GM18507 (cell line): ENCODE results near the gene SLC22A12.

ENCODE experiments used
- DNase-seq: peaks from one replicate; pipeline ENCODE4 v3.0.0; 2011; ENCODE audit warnings: low read depth; ENCODE audit not compliant: insufficient read length; ENCODE audit errors: extremely low spot score
- FAIRE-seq: peaks from 2 replicates; lab custom pipeline; 2011; peaks lifted over from hg19 to GRCh38; lab: Jason Lieb, UNC

The SLC22A12 gene

GRCh38 chr11:64561984-64562722, 28.9 kb upstream of the SLC22A12 start:
- no peak for DNase-seq
- FAIRE-seq = no peak

- DNase-seq (no peak), FAIRE-seq (no peak)
These were observed 28.2 kb upstream of the SLC22A12 start for GRCh38 chr11:64562723-64563351.

DNA sequence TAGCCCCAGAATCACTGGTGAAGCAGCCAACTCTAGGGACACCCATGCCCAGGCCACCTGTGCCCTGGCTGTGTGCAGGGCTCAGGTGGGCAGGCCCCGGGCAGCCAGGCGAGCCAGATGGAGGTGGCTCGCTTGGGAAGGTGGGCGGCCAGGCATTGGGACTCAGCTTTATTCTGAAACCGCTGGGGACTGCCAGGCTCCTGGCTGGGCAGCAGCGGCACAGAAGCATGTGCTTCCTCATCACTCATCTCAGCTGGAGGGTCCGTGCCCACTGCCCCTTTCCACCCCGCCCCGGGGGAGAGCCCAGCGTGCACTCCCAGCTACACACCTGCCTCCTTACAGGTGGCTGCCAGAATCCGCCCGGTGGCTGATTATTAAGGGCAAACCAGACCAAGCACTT, 27.1 kb upstream of the SLC22A12 start:
- no peak for DNase-seq
- FAIRE-seq = no peak

DNA sequence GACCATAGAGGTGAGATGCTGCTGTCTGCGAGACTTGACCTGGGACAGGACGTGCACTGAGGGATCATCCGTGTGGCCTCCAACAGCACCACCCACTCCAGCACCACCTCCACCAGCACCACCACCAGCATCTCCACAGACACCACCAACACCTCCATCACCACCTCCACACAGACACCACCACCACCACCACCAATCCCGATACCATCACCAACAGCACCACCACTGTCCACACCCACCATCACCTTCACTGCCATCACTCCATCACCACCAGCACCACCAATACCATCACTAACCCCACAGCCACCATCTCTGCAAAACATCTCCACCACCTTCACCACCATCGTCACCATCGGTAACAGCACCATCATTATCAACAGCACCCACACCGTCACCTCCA, 26.6 kb upstream of the SLC22A12 start:
- FAIRE-seq (no peak), DNase-seq (no peak)

GRCh38 chr11:64564947-64565889, 25.8 kb upstream of the SLC22A12 start:
- no peak for DNase-seq
- no peak for FAIRE-seq

DNA sequence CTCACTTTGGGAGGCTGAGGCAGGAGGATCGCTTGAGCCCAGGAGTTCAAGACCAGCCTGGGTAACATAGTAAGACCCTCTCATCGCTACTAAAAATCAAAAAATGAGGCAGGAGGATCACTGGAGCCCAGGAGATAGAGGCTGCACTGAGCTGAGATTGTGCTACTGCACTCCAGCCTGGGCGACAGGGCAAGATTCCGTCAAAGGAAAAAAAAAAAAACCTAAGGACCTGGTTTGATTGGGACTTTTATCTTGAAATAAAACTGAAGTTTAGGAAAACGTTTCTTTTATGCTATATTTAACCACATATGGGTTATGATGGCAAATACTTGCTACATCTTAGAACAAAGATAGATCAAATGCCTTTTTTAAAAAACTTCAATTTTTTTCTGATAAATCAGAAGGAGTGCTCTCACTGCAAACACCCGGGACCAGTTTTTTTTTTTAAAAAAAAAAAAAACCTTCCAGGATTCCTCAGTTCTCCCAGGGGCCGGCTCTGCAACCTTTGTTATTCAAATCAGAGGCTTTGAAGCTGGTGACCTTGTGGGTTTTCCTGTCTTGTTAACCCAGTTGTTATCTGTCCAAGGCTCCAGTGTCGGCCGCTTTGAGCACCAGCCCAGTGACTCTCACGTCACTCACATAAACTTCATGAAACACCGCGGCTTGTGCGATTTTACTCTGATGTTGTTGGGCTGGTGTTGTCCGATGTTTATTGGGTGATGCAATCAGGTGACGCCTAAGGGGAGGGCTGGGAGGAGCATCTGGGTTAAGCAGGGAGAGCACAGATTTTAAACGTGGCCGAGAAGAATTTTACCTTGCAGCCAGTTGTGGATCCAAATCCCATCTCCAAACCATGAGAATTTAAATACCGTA, 24.7 kb upstream of the SLC22A12 start:
- FAIRE-seq = no peak
- no peak for DNase-seq

GRCh38 chr11:64566915-64567891, 23.8 kb upstream of the SLC22A12 start:
- DNase-seq (no peak), FAIRE-seq (no peak)

DNA sequence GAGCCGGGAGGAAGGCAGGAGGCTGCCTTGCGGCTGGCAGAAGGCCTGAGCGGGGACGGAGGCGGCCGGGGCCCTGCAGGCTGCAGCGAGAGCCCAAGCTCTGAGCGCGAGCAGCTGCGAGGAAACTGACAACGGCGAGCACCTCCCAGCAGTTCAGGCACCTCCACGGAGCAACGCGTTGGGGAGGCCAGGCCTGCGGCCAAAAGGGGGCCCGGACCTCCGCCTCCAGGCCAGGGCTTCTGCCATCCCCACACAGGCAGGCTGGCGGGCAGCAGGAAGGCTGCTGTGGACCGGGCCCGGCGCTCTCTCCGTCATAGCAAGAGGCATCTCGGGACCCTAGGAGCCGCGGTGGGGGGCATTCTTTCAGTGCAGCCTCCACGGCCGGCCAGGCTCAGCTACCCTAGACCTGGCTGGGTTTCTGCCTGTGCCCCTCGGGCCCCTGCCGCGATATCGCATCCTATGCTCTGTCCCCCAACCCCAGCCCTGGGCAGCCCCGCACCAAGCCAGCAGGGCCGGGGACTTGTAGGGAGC, 22.9 kb upstream of the SLC22A12 start:
- no peak for DNase-seq
- no peak for FAIRE-seq

DNA sequence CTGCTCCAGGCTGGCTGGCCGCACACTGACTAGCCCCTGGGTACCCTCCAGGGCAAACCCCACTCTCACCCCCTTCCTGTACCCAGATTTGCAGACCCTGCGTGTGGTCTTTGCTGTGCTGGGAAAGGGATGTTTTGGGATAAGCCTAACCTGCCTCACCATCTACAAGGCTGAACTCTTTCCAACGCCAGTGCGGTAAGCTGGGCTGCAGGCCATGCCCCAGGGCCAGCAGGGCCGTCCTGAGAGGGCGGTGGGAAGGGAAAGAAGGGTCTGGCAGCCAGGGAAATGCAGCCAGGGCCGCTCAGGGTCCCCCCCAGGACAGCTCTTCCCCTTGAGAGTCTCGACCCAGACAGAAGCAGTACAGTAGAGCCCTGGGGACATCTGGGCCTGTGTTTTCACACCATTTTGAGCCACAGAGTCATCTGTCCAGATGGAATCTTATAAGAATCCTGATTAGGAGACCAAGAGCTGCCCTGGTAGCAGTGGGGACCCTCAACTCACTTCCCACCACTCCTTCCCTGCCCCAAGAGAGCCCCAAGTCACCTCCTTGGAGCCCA, 22.4 kb upstream of the SLC22A12 start:
- DNase-seq (no peak), FAIRE-seq (no peak)

DNA sequence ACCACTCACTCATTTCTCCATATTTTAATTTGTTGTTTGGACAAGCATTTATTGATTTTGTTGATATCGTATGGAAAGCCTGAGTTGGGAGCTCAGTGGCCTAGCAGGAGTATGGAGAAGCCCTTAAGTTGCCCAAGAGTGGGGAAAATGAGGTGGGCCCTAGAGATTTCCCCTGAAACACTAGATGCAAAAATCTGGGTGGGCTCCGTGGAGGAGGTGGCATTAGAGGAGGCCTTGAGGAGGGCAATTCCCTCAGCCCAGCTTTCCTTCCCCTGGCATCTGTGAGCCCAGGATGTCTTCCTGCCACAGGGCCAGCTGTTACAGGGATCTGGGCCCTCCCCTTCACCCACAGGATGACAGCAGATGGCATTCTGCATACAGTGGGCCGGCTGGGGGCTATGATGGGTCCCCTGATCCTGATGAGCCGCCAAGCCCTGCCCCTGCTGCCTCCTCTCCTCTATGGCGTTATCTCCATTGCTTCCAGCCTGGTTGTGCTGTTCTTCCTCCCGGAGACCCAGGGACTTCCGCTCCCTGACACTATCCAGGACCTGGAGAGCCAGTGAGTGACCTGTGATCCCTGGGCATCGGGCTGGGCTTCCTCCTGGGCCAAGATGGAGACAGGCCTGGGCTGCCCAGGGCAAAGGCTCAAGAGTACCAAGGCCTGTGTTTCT, 21.6 kb upstream of the SLC22A12 start:
- no peak for FAIRE-seq
- no peak for DNase-seq

GRCh38 chr11:64570341-64570740, 20.7 kb upstream of the SLC22A12 start:
- no peak for FAIRE-seq

DNA sequence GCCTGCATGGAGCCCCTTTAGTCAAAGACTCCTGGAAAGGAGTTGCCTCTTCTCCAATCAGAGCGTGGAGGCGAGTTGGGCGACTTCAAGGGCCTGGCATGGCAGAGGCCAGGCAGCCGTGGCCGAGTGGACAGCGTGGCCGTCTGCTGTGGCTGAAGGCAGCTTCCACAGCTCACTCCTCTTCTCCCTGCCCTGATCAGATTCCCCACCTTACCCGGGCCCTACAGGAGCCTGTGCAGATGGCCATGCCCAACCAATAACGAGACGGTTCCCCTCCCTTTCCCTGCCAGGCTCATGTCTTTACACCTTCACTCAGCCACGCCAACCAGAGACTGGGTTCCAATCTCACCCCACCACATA, 20.0 kb upstream of the SLC22A12 start:
- FAIRE-seq = no peak

More at GRCh38 chr11:64570341-64570740, 20.7 kb upstream of the SLC22A12 start:
- DNase-seq = no peak

DNA sequence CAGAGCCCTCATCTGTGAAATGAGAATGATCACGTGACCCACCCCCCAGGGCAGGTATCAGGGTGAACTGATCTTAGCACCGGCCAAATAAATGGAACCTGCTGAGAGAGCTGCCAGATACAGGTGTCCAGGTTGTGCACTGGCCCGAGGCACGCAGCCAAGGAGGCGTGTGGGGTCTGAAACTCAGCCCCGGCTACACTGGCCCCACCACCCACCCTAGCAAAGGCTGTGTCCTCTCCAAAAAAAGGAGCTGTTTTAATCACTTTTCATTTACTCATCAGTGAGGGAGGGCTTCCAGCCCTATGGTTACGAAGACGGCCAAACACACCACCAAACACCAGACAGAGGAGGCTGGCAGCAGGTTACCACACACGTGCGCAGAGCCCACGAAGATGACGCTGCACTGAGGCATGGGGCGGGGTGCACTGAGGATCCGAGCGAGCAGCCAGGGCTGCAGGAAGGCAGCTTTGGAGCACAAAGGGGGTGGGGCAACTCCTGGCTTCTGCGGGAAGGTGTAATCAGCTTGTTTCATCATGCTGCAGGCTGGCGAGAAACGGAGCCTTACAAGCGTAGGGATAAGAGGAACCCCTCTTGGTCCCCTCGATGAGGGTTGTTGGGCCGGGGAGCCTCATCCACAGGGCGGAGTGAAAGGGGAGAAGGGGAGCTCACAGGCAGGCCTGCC, 19.5 kb upstream of the SLC22A12 start:
- FAIRE-seq (no peak), DNase-seq (no peak)

More for the DNA sequence above, 20.0 kb upstream of the SLC22A12 start:
- DNase-seq = no peak

DNA sequence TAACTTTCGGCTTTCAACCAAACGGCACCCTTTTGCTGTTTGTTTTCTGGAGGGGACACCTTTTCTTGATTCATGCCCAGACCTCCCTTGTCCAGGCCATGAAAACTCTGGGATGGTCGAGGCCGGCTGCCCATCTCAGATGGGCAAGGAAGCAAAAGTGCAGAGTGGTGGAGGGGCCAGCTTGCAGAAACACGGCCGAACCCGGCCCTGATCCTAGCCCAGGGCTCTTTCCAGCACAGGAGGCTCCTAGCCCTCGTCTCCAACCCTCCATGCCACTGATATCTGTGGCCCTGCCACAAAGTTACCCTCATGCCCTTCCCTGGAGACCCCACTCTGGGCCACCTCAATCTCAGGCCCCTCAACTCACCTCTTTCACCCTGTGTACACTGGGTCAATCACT, 18.9 kb upstream of the SLC22A12 start:
- DNase-seq (no peak), FAIRE-seq (no peak)

DNA sequence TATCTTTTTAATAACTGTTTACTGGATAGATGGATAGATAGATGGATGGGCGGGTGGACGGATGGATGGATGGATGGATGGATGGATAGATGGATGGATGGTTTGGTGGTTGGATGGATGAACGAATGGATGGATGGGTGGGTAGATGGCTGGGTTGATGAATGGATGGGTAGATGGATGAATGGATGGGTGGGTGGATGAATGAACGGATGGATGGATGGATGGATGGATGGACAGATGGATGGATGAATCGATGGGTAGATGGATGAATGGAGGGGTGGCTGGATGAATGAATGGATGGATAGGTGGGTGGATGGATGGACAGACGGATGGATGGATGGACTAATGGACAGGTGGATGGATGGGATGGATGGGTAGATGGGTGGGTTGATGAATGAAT, 13.8 kb upstream of the SLC22A12 start:
- DNase-seq (no peak), FAIRE-seq (no peak)

- no peak for FAIRE-seq
- no peak for DNase-seq
These were observed 10.6 kb upstream of the SLC22A12 start for GRCh38 chr11:64580412-64580811.

DNA sequence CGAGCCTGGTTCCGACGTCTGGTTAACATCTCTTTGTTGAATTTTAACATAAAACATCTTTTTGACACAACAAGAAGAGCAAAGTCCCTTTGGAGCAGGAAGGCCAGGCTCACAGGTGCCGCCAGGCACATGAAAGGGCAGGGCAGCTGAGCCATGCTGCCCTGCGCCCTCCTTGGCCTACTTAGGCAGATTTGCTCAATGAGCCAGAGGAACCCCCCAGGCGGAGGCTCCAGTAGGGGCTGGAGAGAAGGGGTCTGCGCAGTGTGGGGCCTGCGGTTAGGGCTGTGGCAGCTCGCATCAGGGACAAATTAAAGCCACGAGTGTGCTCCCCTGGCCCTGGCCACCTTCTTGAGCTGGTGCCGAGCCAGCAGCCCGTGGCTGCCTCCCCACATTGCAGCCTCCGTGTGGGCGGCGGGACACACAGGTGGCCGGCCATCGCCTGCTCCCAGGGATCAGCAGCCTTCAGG, 9.9 kb upstream of the SLC22A12 start:
- FAIRE-seq = no peak
- no peak for DNase-seq
